Stimulated activated CD4-positive, alpha-beta T cell treated with anti-CD3 and anti-CD28 coated beads, Interleukin-15, amount 100 ng/mL, for 24 hours (primary cell): ENCODE measurements around the gene XPO6.
"Not testable (repeated sequence)": the region's sequence is repeated elsewhere in the genome, so short reads cannot be mapped to it uniquely, and the experiment has no call there.

Experiments used
- DNase-seq: peaks from one replicate; pipeline ENCODE4 v3.0.0-alpha.2; 2020

The XPO6 gene, protein sequence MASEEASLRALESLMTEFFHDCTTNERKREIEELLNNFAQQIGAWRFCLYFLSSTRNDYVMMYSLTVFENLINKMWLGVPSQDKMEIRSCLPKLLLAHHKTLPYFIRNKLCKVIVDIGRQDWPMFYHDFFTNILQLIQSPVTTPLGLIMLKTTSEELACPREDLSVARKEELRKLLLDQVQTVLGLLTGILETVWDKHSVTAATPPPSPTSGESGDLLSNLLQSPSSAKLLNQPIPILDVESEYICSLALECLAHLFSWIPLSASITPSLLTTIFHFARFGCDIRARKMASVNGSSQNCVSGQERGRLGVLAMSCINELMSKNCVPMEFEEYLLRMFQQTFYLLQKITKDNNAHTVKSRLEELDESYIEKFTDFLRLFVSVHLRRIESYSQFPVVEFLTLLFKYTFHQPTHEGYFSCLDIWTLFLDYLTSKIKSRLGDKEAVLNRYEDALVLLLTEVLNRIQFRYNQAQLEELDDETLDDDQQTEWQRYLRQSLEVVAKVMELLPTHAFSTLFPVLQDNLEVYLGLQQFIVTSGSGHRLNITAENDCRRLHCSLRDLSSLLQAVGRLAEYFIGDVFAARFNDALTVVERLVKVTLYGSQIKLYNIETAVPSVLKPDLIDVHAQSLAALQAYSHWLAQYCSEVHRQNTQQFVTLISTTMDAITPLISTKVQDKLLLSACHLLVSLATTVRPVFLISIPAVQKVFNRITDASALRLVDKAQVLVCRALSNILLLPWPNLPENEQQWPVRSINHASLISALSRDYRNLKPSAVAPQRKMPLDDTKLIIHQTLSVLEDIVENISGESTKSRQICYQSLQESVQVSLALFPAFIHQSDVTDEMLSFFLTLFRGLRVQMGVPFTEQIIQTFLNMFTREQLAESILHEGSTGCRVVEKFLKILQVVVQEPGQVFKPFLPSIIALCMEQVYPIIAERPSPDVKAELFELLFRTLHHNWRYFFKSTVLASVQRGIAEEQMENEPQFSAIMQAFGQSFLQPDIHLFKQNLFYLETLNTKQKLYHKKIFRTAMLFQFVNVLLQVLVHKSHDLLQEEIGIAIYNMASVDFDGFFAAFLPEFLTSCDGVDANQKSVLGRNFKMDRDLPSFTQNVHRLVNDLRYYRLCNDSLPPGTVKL

DNA sequence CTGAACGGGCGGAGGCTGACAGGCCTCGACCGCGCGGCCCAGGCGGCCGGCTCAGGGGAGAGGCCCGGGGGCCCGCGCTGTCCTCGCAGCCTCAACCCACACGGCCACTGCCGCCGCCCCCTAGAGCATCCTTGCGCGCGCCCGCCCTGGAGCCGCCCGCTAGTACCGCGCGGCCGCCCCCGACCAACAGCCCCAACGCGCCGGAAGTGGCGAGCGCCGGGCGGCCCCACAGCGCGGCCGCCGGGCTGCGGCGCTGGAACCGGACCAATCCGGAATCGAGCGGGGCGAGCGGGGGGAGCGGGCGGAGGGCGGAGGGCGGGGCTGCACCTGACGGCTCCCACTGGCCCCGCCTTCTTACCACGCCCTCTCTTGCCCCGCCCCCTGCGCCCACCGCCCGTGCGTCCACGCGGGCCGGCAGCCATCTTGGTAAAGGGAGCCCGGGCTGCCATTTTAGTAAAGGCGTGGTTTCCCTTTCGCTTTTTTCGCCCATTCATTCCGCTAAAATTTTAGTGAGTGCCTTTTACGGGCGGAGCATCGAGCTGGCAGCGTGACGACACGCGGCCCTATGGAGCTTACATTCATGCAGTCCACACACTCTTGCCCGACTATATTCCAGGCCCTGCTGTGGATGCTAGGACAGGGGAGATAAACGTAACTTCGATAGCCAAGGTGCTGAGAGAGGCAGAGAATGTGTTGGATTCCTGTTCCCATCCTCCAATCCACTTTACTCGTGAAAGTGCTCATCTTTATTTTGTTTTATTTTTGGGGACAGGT, at the start of gene XPO6:
Gene XPO6, minus strand, starts transcription at position 208 of the 774 bp plus-strand sequence. CDS start 597 bp downstream, outside the sequence.
- DNase-seq, result peak; percentile 99

DNA sequence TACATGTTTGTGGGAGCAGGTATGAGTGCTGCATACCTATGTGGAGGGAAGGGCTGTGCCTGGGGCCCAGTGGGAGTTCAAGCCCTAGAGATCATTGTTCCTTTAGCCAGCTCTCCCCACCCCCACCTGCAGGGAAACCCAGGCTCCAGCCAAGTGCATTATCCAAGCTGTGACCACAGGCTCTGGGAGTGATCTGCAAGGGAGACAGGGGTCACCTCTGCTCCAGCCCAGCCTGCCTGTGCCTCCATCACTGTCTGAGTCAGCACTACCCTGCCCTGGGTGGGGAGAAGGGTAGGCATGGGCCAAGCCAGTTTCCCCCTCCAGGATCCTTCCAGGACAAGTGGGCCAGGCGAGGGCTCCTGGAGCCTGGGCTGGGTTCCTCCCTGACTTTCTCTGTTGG, 48.4 kb upstream of the XPO6 start:
- DNase-seq, result no peak

DNA sequence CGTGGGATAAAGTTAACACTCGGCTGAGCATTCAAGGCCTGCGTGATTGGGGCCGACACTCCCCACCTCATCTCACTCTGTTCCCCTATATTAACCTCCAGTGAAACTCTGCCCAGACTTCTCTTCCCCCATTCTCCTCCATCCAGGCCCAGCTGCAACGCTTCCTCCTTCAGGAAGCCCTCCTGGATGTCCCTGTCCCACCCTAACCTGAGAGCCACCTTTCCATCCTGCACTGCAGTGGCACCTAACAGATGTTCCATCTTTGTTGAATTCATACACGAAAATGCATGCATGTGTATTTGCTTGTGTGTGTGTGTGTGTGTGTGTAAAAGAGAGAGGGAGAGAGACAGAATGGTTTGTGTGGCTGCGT, 48.0 kb upstream of the XPO6 start:
- DNase-seq, result no peak

DNA sequence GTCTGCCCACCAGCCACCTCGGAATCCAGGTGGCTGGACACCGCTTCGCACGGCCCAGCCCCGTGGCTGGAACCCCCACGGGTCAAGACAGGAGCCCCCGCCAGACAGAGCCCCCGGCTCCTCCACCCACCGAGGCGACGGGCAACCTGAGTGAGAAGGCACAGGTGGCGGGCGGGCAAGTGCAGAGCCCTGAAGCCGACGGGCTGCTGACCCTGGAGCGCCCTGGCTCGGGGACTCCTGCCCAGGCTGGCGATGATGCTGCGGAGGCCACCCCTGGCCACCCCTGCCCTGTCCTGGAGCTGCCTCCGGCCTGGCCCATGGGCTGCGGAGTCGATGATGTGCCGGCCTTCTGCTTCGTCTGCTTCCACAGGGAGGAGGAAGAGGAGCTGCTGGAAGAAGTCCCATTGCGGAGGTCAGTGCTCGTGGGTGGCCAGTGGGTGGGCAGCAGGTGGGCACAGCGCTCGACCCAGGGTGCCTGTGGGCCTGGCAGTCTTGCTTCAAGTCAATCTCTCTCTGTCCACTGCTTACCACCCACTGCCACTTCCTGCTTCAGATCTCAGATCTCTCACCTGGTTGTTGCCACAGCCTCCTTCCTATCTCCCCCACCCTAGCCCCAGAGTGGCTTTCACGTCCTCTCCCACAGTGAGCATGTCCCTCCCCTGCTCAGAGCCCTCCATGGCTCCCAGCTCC, 47.5 kb upstream of the XPO6 start:
- DNase-seq, result no peak

DNA sequence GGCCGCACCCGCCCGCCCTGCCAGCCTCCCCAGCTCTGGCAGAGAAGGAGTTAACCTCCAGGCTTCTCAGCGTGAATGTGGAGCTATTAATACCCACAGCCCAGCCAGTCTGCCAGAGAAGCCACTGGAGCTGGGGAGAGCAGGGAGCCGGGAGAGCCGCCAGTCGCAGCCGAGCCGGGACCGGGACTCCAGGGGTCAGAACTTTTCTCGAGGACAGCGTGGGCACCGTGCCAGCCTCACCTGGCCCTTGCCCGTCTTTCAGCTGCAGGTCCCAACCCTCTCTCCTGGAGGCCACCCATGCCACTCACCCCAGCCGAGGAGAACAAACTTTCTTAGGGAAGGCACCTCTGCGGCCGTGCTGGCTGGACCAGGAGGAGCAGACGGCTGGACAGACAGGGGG, 46.8 kb upstream of the XPO6 start:
- no peak for DNase-seq

DNA sequence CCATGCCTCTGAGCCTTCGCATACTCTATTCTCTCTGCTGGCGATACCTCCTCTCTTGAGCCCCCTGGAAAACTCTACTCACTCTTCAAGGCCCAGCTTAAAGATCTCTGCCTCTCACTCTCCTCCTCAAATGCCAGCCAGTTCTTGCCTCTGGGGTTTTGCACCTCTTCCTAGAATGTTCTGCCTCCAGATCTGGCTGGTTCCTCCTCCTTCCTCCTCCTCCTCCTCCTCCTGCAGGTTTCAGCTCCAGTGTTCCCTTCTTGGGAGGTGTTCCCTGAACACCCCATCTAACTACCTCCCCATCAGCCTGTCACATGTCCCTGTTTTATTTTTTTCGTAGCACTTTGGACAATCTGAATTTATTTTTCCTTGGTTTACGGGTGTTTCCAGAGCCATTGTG, 45.5 kb upstream of the XPO6 start:
- no peak for DNase-seq

DNA sequence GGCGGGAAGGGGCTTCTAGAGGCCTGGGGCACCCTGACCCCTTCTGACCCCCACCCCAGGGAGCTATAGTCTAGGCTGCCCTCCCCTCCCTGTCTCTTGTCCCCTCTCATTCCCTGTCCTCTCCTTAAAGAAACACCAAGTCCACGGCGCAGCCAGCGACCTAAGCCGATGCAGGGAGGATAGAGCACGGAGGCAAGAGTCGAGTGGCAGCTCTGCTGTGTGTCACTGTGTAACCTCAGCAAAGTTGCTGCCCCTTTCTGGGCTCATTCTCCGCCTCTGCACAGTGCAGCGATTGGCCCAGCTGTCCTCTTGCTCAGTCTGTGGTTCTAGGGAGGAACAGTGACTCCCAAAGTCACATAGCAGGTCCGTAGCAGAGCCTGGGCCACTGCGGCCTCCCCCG, 44.1 kb upstream of the XPO6 start:
- DNase-seq, result no peak

DNA sequence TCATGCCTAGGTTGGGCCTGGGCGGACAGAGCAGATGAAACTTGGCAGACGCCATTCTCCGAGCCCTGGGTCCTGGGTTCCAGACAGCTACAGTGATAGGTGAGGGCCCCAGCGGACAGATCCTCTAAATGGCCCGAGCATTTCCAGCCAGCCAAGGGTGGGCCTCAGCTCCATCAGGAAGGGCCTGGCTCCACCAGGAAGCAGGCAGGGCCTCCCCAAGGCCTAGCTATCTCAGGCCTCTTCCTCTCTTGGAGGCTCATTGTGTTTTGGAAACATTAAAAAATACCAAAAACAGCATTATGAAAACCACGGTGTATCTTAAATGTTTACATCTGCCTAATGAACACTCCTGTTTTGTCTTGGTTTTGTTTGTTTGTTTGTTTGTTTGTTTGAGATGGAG, 42.4 kb upstream of the XPO6 start:
- no peak for DNase-seq

DNA sequence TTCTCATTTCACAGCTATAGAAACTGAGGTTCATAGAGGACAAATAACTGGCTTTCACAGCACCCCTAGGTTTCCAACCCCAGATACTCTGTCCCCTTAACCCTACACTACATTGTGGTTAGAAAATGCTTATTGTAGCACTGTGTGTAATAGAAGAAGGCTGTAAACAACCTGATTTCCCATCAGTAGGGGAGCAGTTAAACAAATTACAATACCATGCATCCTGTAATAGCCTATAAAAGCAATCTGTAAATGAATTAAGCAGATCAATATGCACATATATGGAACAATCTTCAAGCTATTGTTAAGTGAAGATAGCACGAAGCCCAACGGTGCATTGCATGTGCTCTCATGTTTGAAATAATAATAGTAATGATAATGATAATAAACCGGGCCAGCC, 39.2 kb upstream of the XPO6 start:
- DNase-seq, result no peak

DNA sequence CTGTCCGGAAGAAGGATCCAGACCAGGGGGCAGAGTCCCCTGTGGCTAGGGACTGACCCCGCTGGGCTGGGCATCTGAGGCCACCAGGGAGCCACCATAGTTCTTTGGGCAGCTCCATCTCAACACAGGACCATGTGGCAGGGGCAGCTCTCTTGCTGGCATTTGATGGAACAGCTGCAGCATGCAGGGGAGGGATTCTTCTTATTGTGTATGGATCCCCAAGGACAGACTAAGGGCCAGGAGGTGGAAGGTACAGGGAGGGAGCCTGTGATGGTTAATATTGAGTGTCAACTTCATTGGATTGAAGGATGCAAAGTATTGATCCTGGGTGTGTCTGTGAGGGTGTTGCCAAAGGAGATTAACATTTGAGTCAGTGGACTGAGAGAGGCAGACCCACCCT, 37.7 kb upstream of the XPO6 start:
- not testable (repeated sequence) for DNase-seq

DNA sequence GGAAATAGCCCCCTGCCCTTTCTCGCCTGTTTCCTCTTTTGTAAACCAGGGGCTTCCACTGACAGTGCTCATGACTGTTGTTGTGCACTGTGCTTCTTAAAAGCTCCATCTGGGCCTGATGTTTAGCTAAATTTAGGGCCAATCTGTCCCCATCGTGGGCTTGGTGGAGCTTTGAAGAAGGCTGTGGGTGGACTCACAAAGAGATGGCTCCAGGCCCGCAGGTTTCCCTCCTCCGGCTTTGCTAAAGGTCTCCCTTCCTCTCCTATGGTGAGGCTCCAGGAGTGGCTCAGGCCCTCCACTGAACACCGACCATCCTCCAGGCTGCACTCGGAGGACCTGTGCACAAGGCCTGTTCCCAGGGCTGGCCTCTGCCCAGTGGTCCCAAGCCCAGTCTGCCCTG, 30.2 kb upstream of the XPO6 start:
- DNase-seq, result no peak

DNA sequence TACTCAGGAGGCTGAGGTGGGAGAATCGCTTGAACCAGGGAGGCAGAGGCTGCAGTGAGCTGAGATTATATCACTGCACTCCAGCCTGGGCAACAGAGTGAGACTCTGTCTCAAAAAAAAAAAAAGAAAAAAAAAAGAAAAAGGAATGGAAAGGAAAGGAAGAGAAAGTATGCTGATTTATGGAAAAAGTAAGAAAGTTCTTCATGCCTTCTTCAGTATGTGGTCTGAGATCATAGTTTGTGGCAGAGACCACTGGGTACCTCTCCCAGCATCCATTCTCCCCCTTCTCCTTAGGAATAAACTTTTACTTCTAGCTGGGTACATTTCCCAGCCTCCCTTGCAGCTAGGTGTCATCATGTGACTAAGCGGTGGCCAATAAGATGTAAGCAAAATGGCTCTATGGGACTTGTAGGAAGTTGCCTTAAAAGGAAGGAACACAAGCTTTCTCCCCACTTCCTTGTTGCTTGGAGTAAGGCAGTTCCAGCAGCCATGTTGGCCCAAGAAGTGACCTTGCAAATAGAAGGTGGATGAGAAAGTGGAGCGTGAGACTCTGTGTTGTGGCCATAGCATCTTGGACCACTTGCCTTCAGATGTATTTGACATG, 26.1 kb upstream of the XPO6 start:
- DNase-seq, result no peak

DNA sequence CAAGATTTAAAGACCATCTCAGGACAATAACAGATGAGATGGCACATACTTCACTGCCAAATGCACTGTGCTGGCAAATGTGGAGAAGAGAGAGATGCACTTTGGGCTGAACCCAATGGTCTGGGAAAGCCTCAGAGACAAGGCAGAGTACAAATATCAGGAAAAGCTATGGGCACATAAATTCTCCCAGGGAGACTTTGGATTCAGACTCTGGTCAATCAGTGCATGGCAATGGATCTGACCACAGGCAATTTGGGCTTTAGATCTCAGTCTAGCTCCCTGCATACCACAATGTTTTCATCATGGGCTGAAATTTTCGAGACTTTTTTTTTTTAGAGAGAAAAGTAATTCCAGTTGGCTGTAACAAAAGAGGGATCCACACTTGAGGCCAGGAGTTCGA, 20.0 kb upstream of the XPO6 start:
- DNase-seq, result no peak

DNA sequence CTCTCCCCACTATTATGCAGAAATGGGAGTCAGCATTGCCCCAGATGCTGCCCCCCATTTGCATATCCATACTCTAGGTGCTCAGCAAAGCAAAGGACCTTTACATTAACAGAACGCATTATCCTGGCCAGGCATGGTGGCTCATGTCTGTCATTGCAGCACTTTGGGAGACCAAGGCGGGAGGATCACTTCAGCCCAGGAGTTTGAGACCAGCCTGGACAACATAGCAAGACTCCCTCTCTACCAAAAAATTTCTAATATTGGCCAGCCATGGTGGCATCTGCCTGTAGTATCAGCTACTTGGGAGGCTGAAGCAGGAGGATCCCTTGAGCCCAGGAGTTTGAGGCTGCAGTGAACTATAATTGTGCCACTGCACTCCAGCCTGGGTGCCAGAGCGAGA, 12.1 kb upstream of the XPO6 start:
- DNase-seq, result not testable (repeated sequence)

DNA sequence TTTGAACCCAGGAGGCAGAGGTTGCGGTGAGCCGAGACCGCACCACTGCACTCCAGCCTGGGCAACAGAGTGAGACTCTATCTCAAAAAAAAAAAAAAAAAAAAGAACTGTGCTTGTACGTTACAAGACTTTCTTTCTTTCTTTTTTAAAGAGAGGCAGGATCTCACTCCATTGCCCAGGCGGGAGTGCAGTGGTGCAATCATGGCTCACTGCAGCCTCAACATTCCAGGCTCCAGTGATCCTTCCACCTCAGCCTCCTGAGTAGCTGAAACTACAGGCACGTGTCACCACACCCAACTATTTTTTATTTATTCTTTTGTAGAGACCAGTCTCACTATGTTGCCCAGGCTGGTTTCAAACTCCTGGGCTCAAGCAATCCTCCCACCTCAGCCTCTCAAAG, 8.0 kb upstream of the XPO6 start:
- DNase-seq, result not testable (repeated sequence)

DNA sequence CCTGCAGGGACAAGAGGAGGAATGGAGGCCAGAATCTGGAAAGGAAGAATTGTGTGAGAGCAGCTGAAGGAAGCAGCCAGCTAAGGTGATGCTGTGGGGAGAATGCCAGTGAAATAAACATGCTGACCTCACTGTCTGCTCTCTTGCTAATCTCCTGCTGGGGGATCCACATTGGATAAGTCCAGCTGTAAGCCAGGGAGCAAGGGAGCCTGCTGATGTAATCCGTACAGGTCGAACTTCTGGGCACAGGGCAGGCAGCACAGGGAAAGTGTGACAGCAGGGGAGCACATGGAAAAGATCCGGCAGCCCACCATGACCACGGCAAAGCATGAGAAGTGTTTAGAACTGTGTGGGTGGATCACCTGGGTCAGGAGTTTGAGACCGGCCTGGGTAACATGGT, 7.5 kb upstream of the XPO6 start:
- no peak for DNase-seq

DNA sequence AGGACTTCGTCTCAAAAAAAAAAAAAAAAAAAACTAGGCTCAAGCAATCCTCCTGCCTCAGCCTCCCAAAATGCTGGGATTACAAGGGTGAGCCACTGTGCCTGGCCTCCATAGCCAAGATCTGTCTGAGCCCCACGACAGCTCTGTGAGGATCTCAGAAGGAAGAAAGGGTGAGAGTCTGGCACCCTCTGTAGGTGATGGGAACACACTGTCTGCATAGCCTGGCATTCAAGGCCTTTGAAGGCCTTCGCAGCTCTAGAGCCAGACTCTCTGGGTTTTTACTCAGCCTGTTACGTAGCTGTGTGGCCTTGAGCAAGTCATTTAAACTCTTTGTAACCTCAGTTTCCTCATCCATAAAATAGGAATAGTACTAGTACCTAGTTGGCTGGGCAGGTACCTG, 6.3 kb upstream of the XPO6 start:
- peak; percentile 62 for DNase-seq

DNA sequence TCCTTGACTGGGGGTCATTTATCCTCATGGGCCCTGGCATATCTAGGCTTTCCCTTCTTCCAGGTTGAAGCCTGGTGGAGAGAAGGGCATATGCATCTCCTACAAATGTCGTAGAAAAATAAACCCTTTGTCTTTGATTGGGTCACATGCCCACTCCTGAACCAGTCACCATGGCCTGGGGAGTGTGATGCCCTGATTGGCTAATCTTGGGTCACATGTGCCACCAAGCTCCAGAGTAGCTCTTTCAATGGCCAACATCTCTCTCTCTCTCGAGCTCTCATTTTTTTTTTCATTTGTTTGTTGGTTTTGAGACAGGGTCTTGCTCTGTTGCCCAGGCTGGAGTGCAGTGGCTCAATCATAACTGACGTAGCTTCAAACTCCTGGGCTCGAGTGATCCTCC, 5.6 kb upstream of the XPO6 start:
- no peak for DNase-seq

DNA sequence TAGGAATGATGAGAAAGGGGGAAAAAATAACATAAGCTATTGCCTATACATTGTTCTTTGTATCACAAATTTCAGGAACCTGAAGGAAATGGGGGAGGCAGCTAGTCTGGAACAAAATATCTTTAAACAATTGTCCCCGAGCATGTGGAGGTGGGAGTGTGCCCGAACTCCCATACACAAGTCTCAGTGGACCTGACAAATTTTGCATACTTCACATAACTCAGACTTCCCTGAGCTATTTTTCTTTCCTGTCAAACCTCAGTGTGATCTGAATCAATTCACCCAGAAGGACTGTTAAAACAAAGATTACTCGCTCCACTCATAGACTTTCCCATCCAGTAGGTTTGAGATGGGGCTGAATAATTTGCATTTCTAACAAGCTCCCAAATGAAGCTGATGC, 1.6 kb upstream of the XPO6 start:
- no peak for DNase-seq

DNA sequence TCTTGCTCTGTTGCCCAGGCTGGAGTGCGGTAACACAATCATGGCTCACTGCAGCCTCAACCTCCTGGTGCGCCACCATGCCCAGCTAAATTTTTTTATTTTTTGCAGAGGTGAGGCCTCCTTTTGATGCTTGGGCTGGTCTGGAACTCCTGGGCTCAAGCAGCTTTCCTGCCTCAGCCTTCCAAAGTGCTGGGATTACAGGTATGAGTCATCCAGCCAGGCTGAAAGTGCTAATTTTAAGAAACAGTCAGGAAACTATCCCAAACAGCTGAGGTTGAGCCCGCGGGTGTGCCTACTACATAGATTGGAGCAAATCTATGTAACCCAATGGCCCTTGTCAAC, 738 bp upstream of the XPO6 start:
- no peak for DNase-seq

DNA sequence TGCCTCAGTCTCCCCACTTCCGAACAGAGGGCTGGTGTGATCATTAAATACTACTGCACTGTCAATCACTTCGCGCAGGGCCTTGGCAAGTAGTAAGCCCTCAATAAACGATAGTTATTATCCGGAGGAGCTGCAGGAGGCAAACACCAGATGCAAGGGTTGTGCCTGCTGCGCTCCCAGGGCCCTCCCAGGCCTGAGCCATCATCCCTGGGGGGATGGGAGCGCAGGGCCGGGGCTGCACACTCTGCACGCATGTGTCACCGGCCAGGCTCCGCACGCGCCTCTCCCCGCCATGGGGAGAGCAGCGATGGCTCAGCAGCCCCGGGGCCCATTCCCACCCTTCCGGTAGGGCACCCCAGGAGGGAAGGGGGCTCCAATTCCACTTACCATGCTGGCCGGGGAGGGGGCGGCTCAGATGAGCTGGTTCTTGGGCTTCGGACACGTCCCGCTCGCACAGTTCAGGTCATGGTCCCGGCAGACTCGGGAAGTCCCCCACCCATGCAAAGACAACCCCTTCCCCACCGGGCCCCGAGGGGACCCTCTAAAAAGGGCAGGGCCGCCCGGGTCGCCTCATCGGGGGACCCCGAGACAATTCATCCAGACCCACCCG, 681 bp downstream of the XPO6 start:
- peak; percentile 84 for DNase-seq

DNA sequence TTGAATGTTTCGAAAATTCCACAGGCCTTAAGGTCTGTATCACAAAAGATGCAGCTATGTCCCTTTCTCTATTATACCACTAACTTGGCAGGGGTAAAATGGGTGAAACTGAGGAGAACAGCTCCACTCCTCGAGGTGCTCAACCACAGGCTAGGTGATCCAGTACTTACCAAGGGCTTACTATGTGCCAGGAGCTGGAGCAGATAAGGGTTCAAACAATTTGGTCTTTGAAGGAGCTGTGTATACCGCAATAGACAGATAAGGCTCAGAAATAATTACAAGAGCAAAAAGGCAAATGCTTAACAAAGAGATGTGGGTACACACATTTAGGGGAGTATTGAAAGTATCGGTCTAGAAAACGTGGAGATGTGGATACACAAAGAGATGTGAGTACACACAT, 1.5 kb downstream of the XPO6 start:
- DNase-seq, result no peak
